Tibial nerve (tissue), 4 donors: ENCODE data around the gene PLLP. TPM values are rescaled to one million over a fixed set of nuclear protein-coding genes. Genes with fewer than 3 reads are reported as not detected.

Source experiments
- DNase-seq, 2 donors: peaks; one replicate each; pipeline ENCODE4 v3.0.0-alpha.2; 2019; ENCODE audit warnings: low spot score in 2 of 2
- H3K27ac ChIP-seq, 4 donors: fragments of 200-600 bp; sonication (generic) in 3 of 4; one replicate each; pipeline ENCODE4 v1.5.1; 2017 to 2019; ENCODE audit warnings: mild to moderate bottlenecking in 1 of 4
- H3K27me3 ChIP-seq, 2 donors: fragments of 200-600 bp; sonication (generic) in 1 of 2; one replicate each; pipeline versions ENCODE4 v1.5.1 to v1.6.0; 2017 to 2019
- H3K36me3 ChIP-seq, 3 donors: fragments of 200-600 bp; sonication (generic); one replicate each; pipeline ENCODE4 v1.5.1; 2018 to 2019
- H3K4me1 ChIP-seq, 4 donors: fragments of 200-600 bp; sonication (generic) in 3 of 4; one replicate each; pipeline ENCODE4 v1.5.1; 2017 to 2019
- H3K4me3 ChIP-seq, 4 donors: fragments of 200-600 bp; sonication (generic) in 3 of 4; one replicate each; pipeline ENCODE4 v1.5.1; 2017 to 2019; ENCODE audit warnings: mild to moderate bottlenecking in 1 of 4, moderate library complexity in 1 of 4
- H3K9me3 ChIP-seq, 4 donors: fragments of 200-600 bp; sonication (generic) in 3 of 4; one replicate each; pipeline ENCODE4 v1.5.1; 2017 to 2019
- CTCF ChIP-seq, 5 experiments: fragments of 200-600 bp in 3 of 5; fragments of 450-650 bp in 2 of 5; sonication (generic) in 3 of 5; IDR thresholded peaks; one replicate each; pipeline ENCODE4 v1.5.1; 2016 to 2019; ENCODE audit warnings: antibody characterized with exemption in 5 of 5, mild to moderate bottlenecking in 3 of 5, moderate library complexity in 2 of 5
- EP300 ChIP-seq, 2 donors: sonication (generic); formaldehyde crosslinking; IDR thresholded peaks; one replicate each; pipeline ENCODE4 v1.6.1; 2017; ENCODE audit warnings: antibody characterized with exemption in 2 of 2, mild to moderate bottlenecking in 1 of 2
- POLR2A ChIP-seq, 2 donors: fragments of 450-650 bp; IDR thresholded peaks; one replicate each; pipeline ENCODE4 v1.6.1; 2017; ENCODE audit warnings: antibody characterized with exemption in 2 of 2, mild to moderate bottlenecking in 2 of 2, moderate library complexity in 2 of 2
- WGBS, 2 donors: methylation state at CpG; one replicate each; pipeline ENCODE4 v1.1.5; 2018; 5-methylcytosine and 5-hydroxymethylcytosine counted together
- total RNA-seq, 4 donors: library from RNA; depleted of rRNA; stranded (reverse); fragments of >200 nt; gene quantifications; one replicate each; pipeline ENCODE4 v1.1.0, GENCODE V29; 2016

PLLP gene
- total RNA-seq, 4 donors from 2014 or later = 162 to 363 (median 321) TPM

GRCh38 chr16:57299009-57299718 is 14.7 kb upstream of the PLLP start:
- peak overlapping the region; percentile 84 to 98 (median 88) for H3K27ac ChIP-seq
- no peaks in the 10 kb centered on the region for H3K36me3 ChIP-seq
- peaks cover 0 to 27% (median 13%) of the 10 kb centered on the region in 4 donors for H3K4me1 ChIP-seq
- DNase-seq = no peak
- peak overlapping the region; percentile 33 to 50 (median 42) for H3K4me3 ChIP-seq
- TF ChIP-seq POLR2A (IDR thresholded peaks at IDR 0.05) (no peak), EP300 (IDR thresholded peaks at IDR 0.05) (no peak), CTCF (IDR thresholded peaks at IDR 0.05) (no peak)
- H3K9me3 ChIP-seq = no peaks in the 10 kb centered on the region
- WGBS, 2 donors = 8 to 13% methylated on average over 14 of the region's 14 CpGs
- no peaks in the 10 kb centered on the region for H3K27me3 ChIP-seq

- DNase-seq = no peak
- peaks cover 0 to 23% (median 13%) of the 10 kb centered on the region in 4 donors for H3K4me1 ChIP-seq
- 62 to 65% methylated on average over 13 of the region's 13 CpGs for WGBS, 2 donors
- H3K27ac ChIP-seq = peak overlapping the region in 1 of 4 donors; percentile 98
- TF ChIP-seq CTCF (IDR thresholded peaks at IDR 0.05) (no peak), POLR2A (IDR thresholded peaks at IDR 0.05) (no peak)
- no peaks in the 10 kb centered on the region for H3K36me3 ChIP-seq
- no peaks in the 10 kb centered on the region for H3K9me3 ChIP-seq
- H3K4me3 ChIP-seq = no peak overlapping the region
- H3K27me3 ChIP-seq = no peaks in the 10 kb centered on the region
Observed at GRCh38 chr16:57297856-57298255, 13.4 kb upstream of the PLLP start.

- WGBS, 2 donors = 27 to 36% methylated on average over 14 of the region's 14 CpGs
- H3K4me3 ChIP-seq = peak overlapping the region in 1 of 4 donors; percentile 14
- DNase-seq = no peak
- no peaks in the 10 kb centered on the region for H3K36me3 ChIP-seq
- peak in 1 of 2 donors; percentile 42 for TF ChIP-seq EP300 (IDR thresholded peaks at IDR 0.05)
- no peak for TF ChIP-seq CTCF (IDR thresholded peaks at IDR 0.05)
- H3K27ac ChIP-seq = peak overlapping the region; percentile 60 to 90 (median 80)
- peaks cover 0 to 43% (median 7%) of the 10 kb centered on the region in 4 donors for H3K4me1 ChIP-seq
- no peaks in the 10 kb centered on the region for H3K27me3 ChIP-seq
- H3K9me3 ChIP-seq = no peaks in the 10 kb centered on the region
Observed at GRCh38 chr16:57289391-57290257, 5.2 kb upstream of the PLLP start.

DNA sequence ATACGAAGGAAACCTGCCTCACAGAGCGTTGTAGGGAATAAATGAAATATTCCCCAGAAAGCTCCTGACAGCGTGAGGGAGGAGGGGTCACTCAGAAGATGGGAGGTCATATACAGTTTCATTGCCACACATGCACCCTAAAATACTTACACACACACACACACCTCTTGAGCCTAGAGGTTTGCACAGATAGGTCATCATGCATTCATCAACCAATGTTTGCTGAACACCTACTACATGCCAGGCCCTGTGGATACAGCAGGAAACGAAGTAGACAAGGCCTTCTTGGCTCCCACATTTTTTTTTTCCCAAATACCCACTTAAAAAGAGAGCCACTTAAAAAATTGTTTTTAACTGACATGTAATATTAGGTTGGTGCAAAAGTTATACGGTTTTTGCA is 907 bp upstream of the PLLP start:
- Histone ChIP-seq H3K4me3 (peak overlapping the region in 1 of 4 donors; percentile 71), H3K27me3 (peaks cover 0 to 7% of the 10 kb centered on the region in 2 donors), H3K9me3 (no peaks in the 10 kb centered on the region), H3K36me3 (no peaks in the 10 kb centered on the region), H3K27ac (peak overlapping the region in 3 of 4 donors; percentile 80 to 88 (median 88)), H3K4me1 (peaks cover 0 to 63% (median 14%) of the 10 kb centered on the region in 4 donors)
- TF ChIP-seq EP300 (IDR thresholded peaks at IDR 0.05) (no peak), POLR2A (IDR thresholded peaks at IDR 0.05) (no peak), CTCF (IDR thresholded peaks at IDR 0.05) (no peak)
- 81 to 84% methylated on average over 5 of the region's 5 CpGs for WGBS, 2 donors
- DNase-seq = no peak

DNA sequence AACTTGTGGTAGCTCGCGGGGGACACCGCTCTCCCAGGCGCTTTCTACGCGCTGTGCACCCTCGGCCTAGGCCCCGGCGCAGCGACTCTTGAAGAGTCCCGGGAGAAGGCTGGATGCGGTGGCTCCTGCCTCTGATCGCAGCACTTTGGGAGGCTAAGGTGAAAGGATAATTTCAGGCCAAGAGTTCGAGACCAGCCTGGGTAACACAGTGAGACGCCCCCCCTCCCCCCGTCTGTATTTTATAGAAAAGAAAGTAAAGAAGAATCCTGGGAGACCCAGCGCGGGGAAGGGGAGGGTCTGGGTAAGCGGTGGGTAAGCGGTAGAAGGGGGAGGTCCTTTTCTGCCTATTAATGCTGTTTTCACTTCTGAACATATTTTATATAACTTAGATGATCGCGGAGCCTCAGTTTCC is 486 bp upstream of the PLLP start:
- peak overlapping the region; percentile 74 to 88 (median 84) for H3K27ac ChIP-seq
- TF ChIP-seq EP300 (IDR thresholded peaks at IDR 0.05) (no peak), CTCF (IDR thresholded peaks at IDR 0.05) (no peak), POLR2A (IDR thresholded peaks at IDR 0.05) (no peak)
- peaks cover 0 to 63% (median 14%) of the 10 kb centered on the region in 4 donors for H3K4me1 ChIP-seq
- WGBS, 2 donors = 18 to 20% methylated on average over 16 to 22 of the region's 22 CpGs
- H3K36me3 ChIP-seq = no peaks in the 10 kb centered on the region
- DNase-seq = no peak
- peaks cover 0 to 7% of the 10 kb centered on the region in 2 donors for H3K27me3 ChIP-seq
- H3K4me3 ChIP-seq = peak overlapping the region; percentile 56 to 83 (median 64)
- H3K9me3 ChIP-seq = no peaks in the 10 kb centered on the region
